Muscle of arm (tissue), 12 donors: Measurements from ENCODE around the gene WIF1. TPM values are rescaled to one million over a fixed set of nuclear protein-coding genes. Genes with fewer than 3 reads are reported as not detected.

Source experiments
- DNase-seq: peaks from one replicate; pipeline ENCODE4 v3.0.0-alpha.2; 2013
- polyA plus RNA-seq, 12 donors: library from polyadenylated mRNA; unstranded; fragments of 120-200 nt; gene quantifications; one replicate each; pipeline ENCODE4 v1.2.1, GENCODE V29; 2013; ENCODE audit not compliant: insufficient read length in 12 of 12

WIF1 gene
- polyA plus RNA-seq, 12 donors = 0.38 to 61.9 (median 3.1) TPM; not detected in 1

DNA sequence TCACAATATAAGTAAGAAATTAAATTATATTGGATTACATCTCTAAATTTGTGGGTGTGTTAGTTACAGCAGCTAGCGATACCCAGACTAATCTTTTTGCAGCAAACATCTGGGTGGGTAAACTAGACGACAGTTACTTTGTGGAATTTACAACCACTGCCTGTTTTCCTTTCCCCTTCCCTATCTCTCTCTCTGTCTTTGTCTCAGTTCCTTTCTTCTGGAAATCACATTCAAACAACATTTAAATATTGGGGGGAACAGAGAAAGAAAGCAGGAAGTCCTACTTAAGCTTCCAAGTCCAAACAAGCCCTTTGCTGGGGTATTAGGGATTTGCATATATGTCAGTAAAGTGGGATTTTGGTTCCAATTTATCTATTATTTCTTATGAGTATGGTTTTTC, 97.6 kb downstream of the WIF1 start:
- DNase-seq = no peak

DNA sequence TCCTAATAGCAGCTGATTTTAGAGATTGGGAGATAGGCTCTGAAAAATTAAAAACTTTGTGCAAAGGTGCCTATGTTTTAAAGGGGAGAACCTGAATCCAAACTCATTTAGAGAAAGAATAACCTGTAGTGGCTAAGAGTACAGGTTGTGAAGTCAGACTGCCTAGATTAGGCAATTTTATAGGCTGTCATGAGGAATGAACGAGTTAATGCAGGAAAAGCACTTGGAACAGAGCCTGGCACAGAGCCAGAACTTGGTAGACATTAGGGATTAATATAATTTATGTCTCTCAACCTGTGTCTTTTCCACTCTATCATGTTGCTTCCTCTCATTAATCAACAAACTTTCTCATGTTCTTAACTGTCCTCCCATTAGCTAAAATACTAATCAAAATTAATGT, 98.1 kb downstream of the WIF1 start:
- no peak for DNase-seq

DNA sequence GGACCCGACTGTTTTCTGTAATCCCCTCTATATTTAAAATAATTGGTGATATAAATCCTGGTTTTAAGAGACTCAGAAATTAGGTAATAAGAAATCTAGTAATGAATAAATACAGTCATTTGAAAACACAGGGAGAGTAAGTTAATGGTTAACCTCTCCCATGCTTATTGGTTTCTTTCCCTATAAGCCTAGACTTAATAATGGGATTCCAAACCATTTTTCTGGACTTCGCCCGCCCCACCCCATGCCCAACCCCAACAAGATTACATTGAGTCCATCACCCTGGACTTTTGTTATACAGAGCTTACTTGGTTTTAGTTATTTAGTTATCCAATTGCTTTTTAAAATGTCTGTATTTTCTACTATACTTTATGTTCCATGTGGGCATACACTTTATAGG, 98.7 kb downstream of the WIF1 start:
- no peak for DNase-seq

DNA sequence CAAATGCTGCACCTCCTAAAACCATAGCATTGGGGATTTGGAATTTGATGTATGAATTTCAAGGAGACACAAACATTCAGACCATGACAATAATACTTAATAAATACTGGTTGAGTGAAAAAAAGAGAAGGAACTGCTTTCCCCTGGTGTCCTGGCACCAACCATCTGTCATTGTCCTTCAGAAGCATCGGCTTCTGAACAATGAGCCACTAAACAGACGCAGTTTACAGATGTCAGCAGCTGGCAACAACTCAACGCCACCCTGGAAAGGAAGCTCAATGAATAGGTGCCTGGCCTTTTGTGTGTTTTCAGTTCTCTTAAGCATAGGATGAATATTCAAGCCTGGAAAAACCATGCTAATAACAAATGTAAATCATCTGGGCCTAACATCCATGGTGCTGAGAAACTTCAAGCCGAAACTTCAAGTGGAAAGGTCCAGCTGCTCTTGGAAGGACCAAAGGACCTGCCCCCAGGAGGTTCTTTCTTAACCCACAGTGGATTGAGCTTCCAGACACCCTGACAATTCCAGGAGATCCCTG, 101.3 kb downstream of the WIF1 start:
- DNase-seq = no peak

- no peak for DNase-seq
Observed at GRCh38 chr12:65016881-65017650, 104.0 kb downstream of the WIF1 start.

GRCh38 chr12:65015850-65016249, 105.3 kb downstream of the WIF1 start:
- DNase-seq = peak; percentile 16

DNA sequence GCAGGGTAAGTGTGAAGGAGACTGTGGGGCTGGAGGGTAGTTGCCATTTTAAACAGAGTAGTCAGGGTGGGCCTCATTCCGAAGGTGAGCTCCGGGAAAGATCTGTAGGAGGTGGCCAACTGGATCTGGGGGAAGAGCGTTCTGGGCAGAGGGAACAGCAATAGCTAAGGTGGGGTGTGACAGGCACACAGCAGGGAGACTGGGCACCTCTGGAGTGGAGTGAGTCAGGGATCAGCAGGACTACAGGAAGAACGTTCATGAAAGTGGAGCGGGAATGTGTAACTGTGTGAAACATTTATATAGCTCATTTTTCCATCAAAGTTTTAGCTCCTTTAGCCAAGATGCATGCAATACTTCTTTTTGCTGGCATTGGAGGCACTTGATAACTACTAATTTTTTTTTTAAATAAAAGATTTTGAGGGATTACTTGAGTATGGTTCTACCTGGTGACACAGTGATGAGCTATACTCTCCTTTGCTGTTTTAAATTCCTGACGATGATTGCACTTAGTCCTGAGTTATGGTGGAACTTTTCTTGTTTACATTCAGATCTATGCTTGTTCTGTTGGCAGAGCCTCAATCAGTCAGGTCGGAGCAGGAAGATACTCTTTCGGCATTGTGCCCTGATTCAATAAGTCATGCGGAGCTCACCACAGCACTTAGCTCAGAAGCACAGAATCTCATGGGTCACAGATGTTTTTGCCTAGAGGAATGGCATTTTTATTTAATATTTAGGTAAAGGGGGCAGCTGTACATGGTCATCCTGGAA, 106.4 kb downstream of the WIF1 start:
- DNase-seq = no peak

- no peak for DNase-seq
Observed at GRCh38 chr12:65010437-65010836, 110.7 kb downstream of the WIF1 start.

GRCh38 chr12:65005716-65006115, 115.4 kb downstream of the WIF1 start:
- no peak for DNase-seq

- DNase-seq = no peak
Observed at GRCh38 chr12:65004270-65004669, 116.8 kb downstream of the WIF1 start.

Other genes with a start within 250 kb of the WIF1 start
- gene LEMD3, start 48.3 kb upstream of the WIF1 start, polyA plus RNA-seq = 10 to 100 TPM in 11 of 12 donors, not detected in 1; 16.6 to 25.3 (median 21.3) TPM
- 10 to 100 TPM in 11 of 12 donors, not detected in 1; 27.3 to 66.7 (median 52.5) TPM for gene MSRB3, start 157.4 kb upstream of the WIF1 start, polyA plus RNA-seq